ENCODE measurements around the gene TTC6.
A peak's percentile ranks its signal among the peaks of the same experiment; 100 is the strongest.

The TTC6 gene

DNA sequence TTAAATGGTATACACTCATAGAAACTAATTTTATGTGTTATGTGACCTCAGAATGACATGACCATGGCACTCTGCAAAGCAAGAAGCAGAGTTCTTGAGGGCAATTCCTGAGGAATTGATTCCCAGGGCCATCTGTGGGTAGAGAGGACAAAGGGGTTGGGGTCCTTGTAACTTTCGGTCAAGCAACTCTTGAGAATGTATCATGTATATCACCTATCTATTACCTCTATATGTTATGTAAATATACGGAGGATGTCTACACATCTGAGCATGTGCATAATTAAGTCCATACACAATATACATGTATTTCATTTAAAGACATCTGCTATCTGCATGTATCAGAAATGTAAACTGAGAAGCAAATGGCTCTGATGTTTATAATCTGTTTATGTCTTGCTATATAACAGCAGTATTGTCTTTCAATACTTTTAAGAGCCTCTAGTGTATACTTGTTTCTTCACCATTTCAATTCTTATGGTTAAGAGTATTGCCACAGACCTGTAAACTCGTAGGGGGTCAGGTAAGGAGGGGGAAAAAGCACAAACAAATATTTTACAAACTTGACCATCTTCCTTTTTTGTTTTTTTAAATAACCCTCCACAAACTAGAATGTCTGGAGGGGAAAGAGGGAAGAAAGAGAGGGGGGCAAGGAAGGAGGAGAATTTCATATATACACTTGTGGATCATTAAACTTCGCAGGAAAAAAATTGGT, 4.8 kb upstream of the TTC6 start:
- TF ChIP-seq CTCF (IDR thresholded peaks at IDR 0.05; ENCODE audit: borderline replicate concordance, insufficient read depth, low read depth, low read length) = no peak
- no peak overlapping the region for H3K4me3 ChIP-seq (ENCODE audit: low read depth, low read length)

- TF ChIP-seq CTCF (IDR thresholded peaks at IDR 0.05; ENCODE audit: borderline replicate concordance, insufficient read depth, low read depth, low read length) = no peak
- H3K4me3 ChIP-seq (ENCODE audit: low read depth, low read length) = no peak overlapping the region
These were observed 4.0 kb upstream of the TTC6 start for GRCh38 chr14:37591311-37591940.

DNA sequence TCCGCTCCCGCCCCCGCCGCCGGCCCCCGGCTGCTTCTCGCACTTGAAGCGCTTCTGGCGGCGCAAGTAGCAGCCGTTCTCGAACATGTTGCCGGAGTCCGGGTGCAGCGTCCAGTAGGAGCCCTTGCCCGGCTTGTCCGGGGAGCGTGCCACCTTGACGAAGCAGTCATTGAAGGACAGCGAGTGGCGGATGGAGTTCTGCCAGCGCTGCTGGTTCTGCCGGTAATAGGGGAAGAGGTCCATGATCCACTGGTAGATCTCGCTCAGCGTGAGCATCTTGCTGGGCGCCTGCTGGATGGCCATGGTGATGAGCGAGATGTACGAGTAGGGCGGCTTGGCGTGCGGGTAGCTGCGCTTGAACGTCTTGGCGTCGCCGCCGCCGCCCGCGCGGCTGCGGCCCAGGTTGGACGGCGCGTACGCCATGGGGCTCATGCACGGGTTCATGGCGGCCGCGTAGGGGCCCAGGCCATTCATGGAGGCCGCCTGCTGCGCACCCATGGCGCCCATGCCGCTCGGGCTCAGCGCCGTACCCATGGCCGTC, 3.4 kb upstream of the TTC6 start:
- TF ChIP-seq CTCF (IDR thresholded peaks at IDR 0.05; ENCODE audit: borderline replicate concordance, insufficient read depth, low read depth, low read length) = no peak
- H3K4me3 ChIP-seq (ENCODE audit: low read depth, low read length) = no peak overlapping the region

GRCh38 chr14:37592482-37593408, 2.7 kb upstream of the TTC6 start:
- H3K4me3 ChIP-seq (ENCODE audit: low read depth, low read length) = no peak overlapping the region
- no peak for TF ChIP-seq CTCF (IDR thresholded peaks at IDR 0.05; ENCODE audit: borderline replicate concordance, insufficient read depth, low read depth, low read length)

- H3K4me3 ChIP-seq (ENCODE audit: low read depth, low read length) = no peak overlapping the region
- TF ChIP-seq CTCF (IDR thresholded peaks at IDR 0.05; ENCODE audit: borderline replicate concordance, insufficient read depth, low read depth, low read length) = no peak
These were observed 1.8 kb upstream of the TTC6 start for GRCh38 chr14:37593511-37594237.

DNA sequence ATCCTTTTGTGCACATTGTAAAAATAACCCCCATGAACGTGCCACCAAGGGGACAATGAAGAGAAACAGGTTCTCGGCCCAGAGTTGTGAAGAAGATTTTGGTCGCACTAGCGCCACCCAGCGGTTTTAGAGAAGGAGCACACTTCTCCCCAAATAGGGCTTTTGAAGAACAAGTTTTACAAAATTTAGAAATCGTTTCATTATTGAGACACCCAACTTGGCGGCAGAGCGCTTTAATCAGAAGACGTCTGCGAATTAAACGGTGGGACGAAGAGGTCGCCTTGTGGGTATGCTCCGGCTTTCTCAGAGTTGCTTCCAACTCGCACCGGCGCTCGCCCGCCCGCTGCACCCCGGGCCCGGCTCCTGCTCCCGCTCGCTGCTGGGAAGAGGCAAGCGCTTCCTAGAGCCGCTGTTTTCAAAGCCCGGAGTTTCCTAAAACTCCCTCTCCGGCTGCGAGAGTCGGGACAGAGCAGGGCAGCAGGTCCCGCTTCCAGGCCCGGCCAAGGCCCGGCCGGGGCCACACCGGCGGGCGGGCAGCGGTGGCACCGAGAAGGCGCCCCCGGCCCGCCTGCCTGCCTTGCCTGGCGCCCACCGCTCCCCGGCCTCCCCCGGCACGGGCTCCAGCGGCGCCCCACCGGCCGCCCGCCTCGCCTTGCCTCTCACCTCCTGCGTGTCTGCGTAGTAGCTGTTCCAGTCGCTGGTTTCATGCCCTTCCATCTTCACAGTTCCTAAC, 1.0 kb upstream of the TTC6 start:
- 0 out of 2 replicates have a peak, but pooled peaks have one; percentile 26 for TF ChIP-seq CTCF (IDR thresholded peaks at IDR 0.05; ENCODE audit: borderline replicate concordance, insufficient read depth, low read depth, low read length)
- no peak overlapping the region for H3K4me3 ChIP-seq (ENCODE audit: low read depth, low read length)

Measured in GM12875 (cell line).